GM06990 (cell line): ENCODE data around the gene SERTAD3.
A peak's percentile ranks its signal among the peaks of the same experiment; 100 is the strongest.

Source experiments
- DNase-seq: peaks from one replicate; pipeline ENCODE4 v3.0.0-alpha.2; 2011; ENCODE audit not compliant: insufficient read length; ENCODE audit errors: extremely low read depth
- H3K27me3 ChIP-seq: replicated peaks from 2 replicates; pipeline ENCODE4 v1.6.0; 2011; ENCODE audit warnings: low read length; ENCODE audit not compliant: control insufficient read depth, insufficient read depth
- H3K36me3 ChIP-seq: 2 replicates; pipeline ENCODE4 v1.5.1; 2011; ENCODE audit warnings: low read length; ENCODE audit not compliant: control insufficient read depth, insufficient read depth
- H3K4me3 ChIP-seq: replicated peaks from 2 replicates; pipeline ENCODE4 v1.5.1; 2011; ENCODE audit warnings: low read depth, mild to moderate bottlenecking, control low read depth, low read length
- TF ChIP-seq, protein P1 (sequence below): IDR thresholded peaks from 2 replicates; pipeline ENCODE4 v1.5.1; 2011; ENCODE audit warnings: low read length, control low read depth, mild to moderate bottlenecking, inconsistent platforms; ENCODE audit not compliant: insufficient read depth, poor library complexity, severe bottlenecking

SERTAD3 gene

GRCh38 chr19:40424637-40425449, 19.3 kb downstream of the SERTAD3 start:
- DNase-seq, result no peak
- peaks cover 8% of the 10 kb centered on the region for H3K36me3 ChIP-seq
- H3K27me3 ChIP-seq, result no peaks in the 10 kb centered on the region
- H3K4me3 ChIP-seq, result peak overlapping the region; percentile 95
- TF ChIP-seq, protein P1, sequence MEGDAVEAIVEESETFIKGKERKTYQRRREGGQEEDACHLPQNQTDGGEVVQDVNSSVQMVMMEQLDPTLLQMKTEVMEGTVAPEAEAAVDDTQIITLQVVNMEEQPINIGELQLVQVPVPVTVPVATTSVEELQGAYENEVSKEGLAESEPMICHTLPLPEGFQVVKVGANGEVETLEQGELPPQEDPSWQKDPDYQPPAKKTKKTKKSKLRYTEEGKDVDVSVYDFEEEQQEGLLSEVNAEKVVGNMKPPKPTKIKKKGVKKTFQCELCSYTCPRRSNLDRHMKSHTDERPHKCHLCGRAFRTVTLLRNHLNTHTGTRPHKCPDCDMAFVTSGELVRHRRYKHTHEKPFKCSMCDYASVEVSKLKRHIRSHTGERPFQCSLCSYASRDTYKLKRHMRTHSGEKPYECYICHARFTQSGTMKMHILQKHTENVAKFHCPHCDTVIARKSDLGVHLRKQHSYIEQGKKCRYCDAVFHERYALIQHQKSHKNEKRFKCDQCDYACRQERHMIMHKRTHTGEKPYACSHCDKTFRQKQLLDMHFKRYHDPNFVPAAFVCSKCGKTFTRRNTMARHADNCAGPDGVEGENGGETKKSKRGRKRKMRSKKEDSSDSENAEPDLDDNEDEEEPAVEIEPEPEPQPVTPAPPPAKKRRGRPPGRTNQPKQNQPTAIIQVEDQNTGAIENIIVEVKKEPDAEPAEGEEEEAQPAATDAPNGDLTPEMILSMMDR, result no peak

DNA sequence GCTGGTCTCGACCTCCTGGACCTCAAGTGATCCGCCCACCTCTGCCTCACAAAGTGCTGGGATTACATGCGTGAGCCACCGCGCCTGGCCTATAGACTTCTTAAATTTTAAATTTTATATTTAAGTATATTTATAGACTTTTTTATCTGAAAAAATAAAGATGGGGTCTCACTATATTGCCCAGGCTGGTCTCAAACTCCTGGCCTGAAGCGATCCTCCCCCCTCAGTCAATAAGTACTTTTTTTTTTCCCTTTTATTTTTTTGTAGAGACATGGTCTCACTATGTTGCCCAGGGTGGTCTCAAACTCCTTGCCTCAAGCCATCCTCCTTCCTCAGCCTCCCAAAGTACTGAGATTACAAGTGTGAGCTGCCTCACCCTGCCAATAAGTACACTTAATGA, 20.2 kb downstream of the SERTAD3 start:
- H3K27me3 ChIP-seq, result no peaks in the 10 kb centered on the region
- peaks cover 8% of the 10 kb centered on the region for H3K36me3 ChIP-seq
- DNase-seq, result no peak
- peak overlapping the region; percentile 95; the same call in 1 of the 2 replicates for H3K4me3 ChIP-seq
- TF ChIP-seq, protein P1, result no peak

- Histone ChIP-seq H3K4me3 (no peak overlapping the region), H3K36me3 (peaks cover 8% of the 10 kb centered on the region), H3K27me3 (no peaks in the 10 kb centered on the region)
- TF ChIP-seq, protein P1, result no peak
- DNase-seq, result no peak
Measured at GRCh38 chr19:40422748-40423566, 21.2 kb downstream of the SERTAD3 start.

GRCh38 chr19:40421993-40422747, 22.0 kb downstream of the SERTAD3 start:
- no peak overlapping the region for H3K4me3 ChIP-seq
- peaks cover 8% of the 10 kb centered on the region for H3K36me3 ChIP-seq

More at GRCh38 chr19:40421993-40422747, 22.0 kb downstream of the SERTAD3 start:
- TF ChIP-seq, protein P1, result no peak
- no peaks in the 10 kb centered on the region for H3K27me3 ChIP-seq
- DNase-seq, result no peak
